Measurements from ENCODE around the gene SLC26A8.

The SLC26A8 gene

GRCh38 chr6:35962779-35963560 is 61.5 kb downstream of the SLC26A8 start:
- no peak overlapping the region for H3K27ac ChIP-seq
- TF ChIP-seq CTCF (conservative IDR thresholded peaks at IDR 0.05) (no peak), ZFX (IDR thresholded peaks at IDR 0.05) (no peak)

GRCh38 chr6:35960187-35960586 is 64.3 kb downstream of the SLC26A8 start:
- no peak overlapping the region for H3K27ac ChIP-seq
- no peak for TF ChIP-seq ZFX (IDR thresholded peaks at IDR 0.05)

- peak; percentile 46 for TF ChIP-seq CTCF (conservative IDR thresholded peaks at IDR 0.05)
- TF ChIP-seq ZFX (IDR thresholded peaks at IDR 0.05): no peak
- H3K27ac ChIP-seq: no peak overlapping the region
Observed at GRCh38 chr6:35955970-35956369, 68.5 kb downstream of the SLC26A8 start.

GRCh38 chr6:35955521-35955920 is 68.9 kb downstream of the SLC26A8 start:
- no peak overlapping the region for H3K27ac ChIP-seq
- TF ChIP-seq ZFX (IDR thresholded peaks at IDR 0.05) (no peak), CTCF (conservative IDR thresholded peaks at IDR 0.05) (no peak)

GRCh38 chr6:35955071-35955470 is 69.4 kb downstream of the SLC26A8 start:
- no peak overlapping the region for H3K27ac ChIP-seq
- TF ChIP-seq CTCF (conservative IDR thresholded peaks at IDR 0.05): no peak
- no peak for TF ChIP-seq ZFX (IDR thresholded peaks at IDR 0.05)

GRCh38 chr6:35954333-35954732 is 70.1 kb downstream of the SLC26A8 start:
- TF ChIP-seq ZFX (IDR thresholded peaks at IDR 0.05) (no peak; the same call in 1 of the 2 replicates), CTCF (conservative IDR thresholded peaks at IDR 0.05) (no peak)
- H3K27ac ChIP-seq: no peak overlapping the region

- TF ChIP-seq CTCF (conservative IDR thresholded peaks at IDR 0.05): peak; percentile 32
- no peak for TF ChIP-seq ZFX (IDR thresholded peaks at IDR 0.05)
- H3K27ac ChIP-seq: no peak overlapping the region
Observed at GRCh38 chr6:35948725-35949124, 75.7 kb downstream of the SLC26A8 start.

- TF ChIP-seq CTCF (conservative IDR thresholded peaks at IDR 0.05) (no peak), ZFX (IDR thresholded peaks at IDR 0.05) (no peak)
Observed at GRCh38 chr6:35945650-35946025, 78.8 kb downstream of the SLC26A8 start.

More at GRCh38 chr6:35945650-35946025, 78.8 kb downstream of the SLC26A8 start:
- no peak overlapping the region for H3K27ac ChIP-seq
